GM12878 (cell line): ENCODE data around the gene IZUMO1R.

Experiments
- CTCF ChIP-seq, 3 experiments: IDR thresholded peaks in 2 of 3; conservative IDR thresholded peaks in 1 of 3; 2 replicates each; pipeline ENCODE4 v1.5.1; 2011; ENCODE audit warnings: low read depth in 3 of 3, low read length in 3 of 3, mild to moderate bottlenecking in 3 of 3, control low read depth in 2 of 3, moderate library complexity in 2 of 3, inconsistent platforms in 1 of 3, mixed read lengths in 1 of 3; ENCODE audit not compliant: control insufficient read depth in 2 of 3, insufficient read depth in 1 of 3; ENCODE audit errors: extremely low read depth in 1 of 3
- E2F8 ChIP-seq: fragments of 450-650 bp; IDR thresholded peaks from 2 replicates; pipeline ENCODE4 v1.6.1; 2018; ENCODE audit warnings: mild to moderate bottlenecking, low read depth, moderate library complexity; ENCODE audit not compliant: partially characterized antibody
- EZH2 ChIP-seq: IDR thresholded peaks from 2 replicates; pipeline ENCODE4 v1.6.1; 2012; ENCODE audit warnings: low read depth, mild to moderate bottlenecking, control low read depth, inconsistent platforms, low read length, borderline replicate concordance; ENCODE audit not compliant: control insufficient read depth
- FOS ChIP-seq: IDR thresholded peaks from 3 replicates; pipeline ENCODE4 v1.6.1; 2011; ENCODE audit warnings: borderline replicate concordance; ENCODE audit not compliant: insufficient read length; ENCODE audit errors: extremely low read depth
- POLR2AphosphoS5 ChIP-seq: IDR thresholded peaks from 2 replicates; pipeline ENCODE4 v1.6.1; 2011; ENCODE audit warnings: mild to moderate bottlenecking, low read length, inconsistent platforms
- RAD21 ChIP-seq: IDR thresholded peaks from 2 replicates; pipeline ENCODE4 v1.6.1; 2011; ENCODE audit warnings: mild to moderate bottlenecking, low read depth, low read length, moderate library complexity; ENCODE audit not compliant: insufficient read depth
- RAD51 ChIP-seq: fragments of 450-650 bp; IDR thresholded peaks from 2 replicates; pipeline ENCODE4 v1.6.1; 2016; ENCODE audit warnings: moderate library complexity, mild to moderate bottlenecking, inconsistent platforms
- REST ChIP-seq: IDR thresholded peaks from 2 replicates; pipeline ENCODE4 v1.6.1; 2012; ENCODE audit warnings: mild to moderate bottlenecking, low read depth, low read length
- TAF1 ChIP-seq: IDR thresholded peaks from 2 replicates; pipeline ENCODE4 v1.6.1; 2011; ENCODE audit warnings: mild to moderate bottlenecking, low read depth, low read length, borderline replicate concordance
- ZBTB11 ChIP-seq: fragments of 450-650 bp; formaldehyde crosslinking; IDR thresholded peaks from 2 replicates; pipeline ENCODE4 v1.5.0; 2022; ENCODE audit warnings: mild to moderate bottlenecking, missing genetic modification characterization
- ZNF274 ChIP-seq: IDR thresholded peaks from one replicate; pipeline ENCODE4 v1.8.0; 2011; ENCODE audit not compliant: insufficient read length, insufficient read depth

- TF ChIP-seq CTCF (IDR thresholded peaks at IDR 0.05 in 2 of 3, conservative IDR thresholded peaks at IDR 0.05 in 1 of 3; ENCODE audit: control insufficient read depth in 2 of 3, extremely low read depth in 1 of 3, insufficient read depth in 1 of 3, low read depth in 3 of 3, low read length in 3 of 3), result no peak
- no peak for TF ChIP-seq TAF1
- no peak for TF ChIP-seq RAD21
- no peak for TF ChIP-seq ZNF274
- no peak for TF ChIP-seq REST
- no peak for TF ChIP-seq EZH2
- TF ChIP-seq FOS, result no peak
- TF ChIP-seq ZBTB11 (CRISPR knock-in tag), result no peak
- no peak for TF ChIP-seq RAD51
- TF ChIP-seq POLR2AphosphoS5, result no peak
- no peak for TF ChIP-seq E2F8
Observed at GRCh38 chr11:94312339-94312738, 8.0 kb downstream of the IZUMO1R start.
